Measurements from ENCODE around the gene CASP2. TPM values are rescaled to one million over a fixed set of nuclear protein-coding genes. Genes with fewer than 3 reads are reported as not detected.
A peak's percentile ranks its signal among the peaks of the same experiment; 100 is the strongest.

CASP2 gene
- total RNA-seq, 1 experiment from 2014 or later = 65.3 TPM

- H2AK5ac ChIP-seq (ENCODE audit: insufficient read length, low read length) = no peak overlapping the region
These were observed 63.4 kb downstream of the CASP2 start for GRCh38 chr7:143351574-143351973.

More at GRCh38 chr7:143351574-143351973, 63.4 kb downstream of the CASP2 start:
- no peak overlapping the region for H3K4me3 Mint-ChIP-seq
- Histone ChIP-seq H2BK12ac (ENCODE audit: insufficient read length, low read depth, low read length) (no peak overlapping the region), H4K20me1 (ENCODE audit: control insufficient read depth, insufficient read depth, insufficient read length) (no peaks in the 10 kb centered on the region), H2BK5ac (ENCODE audit: insufficient read length, low read length) (no peak overlapping the region), H4K8ac (replicated peaks; ENCODE audit: insufficient read length, low read depth, low read length) (no peak overlapping the region), H2BK20ac (ENCODE audit: low read depth, low read length, poor library complexity, severe bottlenecking) (no peak overlapping the region), H3K4me1 (ENCODE audit: insufficient read depth, low read length) (no peaks in the 10 kb centered on the region), H3K27ac (ENCODE audit: insufficient read length, low read depth, low read length) (no peak overlapping the region), H4K5ac (ENCODE audit: insufficient read length, low read depth, low read length) (no peak overlapping the region), H3K79me1 (ENCODE audit: insufficient read depth, low read depth, low read length, poor library complexity, severe bottlenecking) (no peaks in the 10 kb centered on the region), H3K9ac (ENCODE audit: extremely low read depth, insufficient read length, low read length) (no peak overlapping the region), H3K56ac (ENCODE audit: insufficient read length, low read depth, low read length) (no peak overlapping the region), H3K27me3 (ENCODE audit: insufficient read depth, low read length) (no peaks in the 10 kb centered on the region), H2BK120ac (ENCODE audit: low read depth, low read length, poor library complexity, severe bottlenecking) (no peak overlapping the region), H2BK15ac (ENCODE audit: low read depth, low read length) (no peak overlapping the region), H3K9me3 (ENCODE audit: control insufficient read depth, low read depth, low read length) (no peaks in the 10 kb centered on the region), H3K23ac (ENCODE audit: insufficient read length, low read depth, low read length) (no peak overlapping the region), H2AFZ (ENCODE audit: low read length) (no peak overlapping the region), H3K14ac (ENCODE audit: insufficient read depth, low read length) (no peak overlapping the region), H4K91ac (ENCODE audit: insufficient read length, low read depth, low read length) (no peak overlapping the region), H3K79me2 (ENCODE audit: insufficient read depth, low read length) (no peaks in the 10 kb centered on the region), H3K23me2 (ENCODE audit: insufficient read length, low read depth, low read length, poor library complexity, severe bottlenecking) (no peaks in the 10 kb centered on the region), H3T11ph (ENCODE audit: low read length) (no peak overlapping the region), H3K4ac (ENCODE audit: low read depth, low read length) (no peak overlapping the region), H3K18ac (ENCODE audit: insufficient read length, low read depth, low read length) (no peak overlapping the region), H3K4me2 (ENCODE audit: insufficient read depth, insufficient read length, low read length) (no peak overlapping the region)
- DNase-seq = no peak
- no peaks in the 10 kb centered on the region for H3K9me3 Mint-ChIP-seq
- peaks cover 12 to 29% (median 18%) of the 10 kb centered on the region in 3 experiments for H3K36me3 Mint-ChIP-seq (ENCODE audit: insufficient read depth in 1 of 3, low read depth in 3 of 3)
- no CpG with 5 or more reads among the region's 9 CpGs for WGBS (ENCODE audit: extremely low coverage, insufficient read length, low lambda C conversion rate)
- H3K4me1 Mint-ChIP-seq = peaks cover 17 to 21% of the 10 kb centered on the region in 2 experiments
- peaks cover 13% of the 10 kb centered on the region for H3K27me3 Mint-ChIP-seq (ENCODE audit: low read depth)
- TF ChIP-seq, protein P1, sequence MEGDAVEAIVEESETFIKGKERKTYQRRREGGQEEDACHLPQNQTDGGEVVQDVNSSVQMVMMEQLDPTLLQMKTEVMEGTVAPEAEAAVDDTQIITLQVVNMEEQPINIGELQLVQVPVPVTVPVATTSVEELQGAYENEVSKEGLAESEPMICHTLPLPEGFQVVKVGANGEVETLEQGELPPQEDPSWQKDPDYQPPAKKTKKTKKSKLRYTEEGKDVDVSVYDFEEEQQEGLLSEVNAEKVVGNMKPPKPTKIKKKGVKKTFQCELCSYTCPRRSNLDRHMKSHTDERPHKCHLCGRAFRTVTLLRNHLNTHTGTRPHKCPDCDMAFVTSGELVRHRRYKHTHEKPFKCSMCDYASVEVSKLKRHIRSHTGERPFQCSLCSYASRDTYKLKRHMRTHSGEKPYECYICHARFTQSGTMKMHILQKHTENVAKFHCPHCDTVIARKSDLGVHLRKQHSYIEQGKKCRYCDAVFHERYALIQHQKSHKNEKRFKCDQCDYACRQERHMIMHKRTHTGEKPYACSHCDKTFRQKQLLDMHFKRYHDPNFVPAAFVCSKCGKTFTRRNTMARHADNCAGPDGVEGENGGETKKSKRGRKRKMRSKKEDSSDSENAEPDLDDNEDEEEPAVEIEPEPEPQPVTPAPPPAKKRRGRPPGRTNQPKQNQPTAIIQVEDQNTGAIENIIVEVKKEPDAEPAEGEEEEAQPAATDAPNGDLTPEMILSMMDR (conservative IDR thresholded peaks at IDR 0.05) = no peak
- H3K27ac Mint-ChIP-seq = peak overlapping the region in 1 of 3 experiments; percentile 79; a peak in 2 of 7 replicates
